ENCODE results near the gene DOCK11.
A peak's percentile ranks its signal among the peaks of the same experiment; 100 is the strongest.

DOCK11 gene

DNA sequence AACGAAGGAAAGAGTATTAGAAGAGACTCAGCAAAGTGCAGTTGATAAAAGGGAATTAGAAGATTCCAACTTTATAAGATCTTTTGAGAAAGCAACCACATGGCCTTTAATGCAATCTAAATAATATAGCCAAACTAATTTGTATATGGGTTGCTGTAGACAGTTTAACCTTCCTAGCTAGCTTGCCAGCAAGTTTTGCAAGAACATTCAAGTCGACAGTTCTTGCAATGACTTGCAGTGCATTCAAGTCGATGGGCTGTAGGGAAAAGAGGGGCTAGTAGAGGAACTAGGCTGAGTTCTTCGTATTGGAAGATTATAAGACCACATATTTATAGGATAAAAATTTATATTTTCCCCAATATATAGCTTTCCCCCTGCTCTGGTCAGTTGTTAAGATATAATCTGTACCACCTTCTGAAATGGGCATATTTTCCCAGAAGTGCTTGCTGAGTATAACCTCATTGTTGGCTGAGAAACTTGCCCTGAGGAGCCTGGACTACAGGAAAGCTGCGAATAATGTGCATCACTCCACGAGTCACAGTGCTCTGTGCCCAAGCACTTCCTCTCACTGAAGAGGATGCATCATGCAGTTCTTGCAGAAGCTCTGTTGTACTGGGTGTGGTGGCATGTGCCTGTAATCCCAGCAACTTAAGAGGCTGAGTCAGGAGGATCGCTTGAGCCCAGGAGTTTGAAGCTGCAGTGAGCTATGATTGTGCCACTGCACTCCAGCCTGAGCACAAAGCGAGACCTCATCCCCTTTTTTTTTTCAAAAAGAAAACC, 56.7 kb downstream of the DOCK11 start:
- peak; percentile 27 for DNase-seq (ENCODE audit: low read depth)
- no peak for TF ChIP-seq MYC (IDR thresholded peaks at IDR 0.05; ENCODE audit: low read depth, low read length)
- TF ChIP-seq, protein P1, sequence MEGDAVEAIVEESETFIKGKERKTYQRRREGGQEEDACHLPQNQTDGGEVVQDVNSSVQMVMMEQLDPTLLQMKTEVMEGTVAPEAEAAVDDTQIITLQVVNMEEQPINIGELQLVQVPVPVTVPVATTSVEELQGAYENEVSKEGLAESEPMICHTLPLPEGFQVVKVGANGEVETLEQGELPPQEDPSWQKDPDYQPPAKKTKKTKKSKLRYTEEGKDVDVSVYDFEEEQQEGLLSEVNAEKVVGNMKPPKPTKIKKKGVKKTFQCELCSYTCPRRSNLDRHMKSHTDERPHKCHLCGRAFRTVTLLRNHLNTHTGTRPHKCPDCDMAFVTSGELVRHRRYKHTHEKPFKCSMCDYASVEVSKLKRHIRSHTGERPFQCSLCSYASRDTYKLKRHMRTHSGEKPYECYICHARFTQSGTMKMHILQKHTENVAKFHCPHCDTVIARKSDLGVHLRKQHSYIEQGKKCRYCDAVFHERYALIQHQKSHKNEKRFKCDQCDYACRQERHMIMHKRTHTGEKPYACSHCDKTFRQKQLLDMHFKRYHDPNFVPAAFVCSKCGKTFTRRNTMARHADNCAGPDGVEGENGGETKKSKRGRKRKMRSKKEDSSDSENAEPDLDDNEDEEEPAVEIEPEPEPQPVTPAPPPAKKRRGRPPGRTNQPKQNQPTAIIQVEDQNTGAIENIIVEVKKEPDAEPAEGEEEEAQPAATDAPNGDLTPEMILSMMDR (IDR thresholded peaks at IDR 0.05; ENCODE audit: low read depth, low read length): no peak
- no peak overlapping the region for H3K4me3 ChIP-seq (ENCODE audit: low read depth, low read length)

DNA sequence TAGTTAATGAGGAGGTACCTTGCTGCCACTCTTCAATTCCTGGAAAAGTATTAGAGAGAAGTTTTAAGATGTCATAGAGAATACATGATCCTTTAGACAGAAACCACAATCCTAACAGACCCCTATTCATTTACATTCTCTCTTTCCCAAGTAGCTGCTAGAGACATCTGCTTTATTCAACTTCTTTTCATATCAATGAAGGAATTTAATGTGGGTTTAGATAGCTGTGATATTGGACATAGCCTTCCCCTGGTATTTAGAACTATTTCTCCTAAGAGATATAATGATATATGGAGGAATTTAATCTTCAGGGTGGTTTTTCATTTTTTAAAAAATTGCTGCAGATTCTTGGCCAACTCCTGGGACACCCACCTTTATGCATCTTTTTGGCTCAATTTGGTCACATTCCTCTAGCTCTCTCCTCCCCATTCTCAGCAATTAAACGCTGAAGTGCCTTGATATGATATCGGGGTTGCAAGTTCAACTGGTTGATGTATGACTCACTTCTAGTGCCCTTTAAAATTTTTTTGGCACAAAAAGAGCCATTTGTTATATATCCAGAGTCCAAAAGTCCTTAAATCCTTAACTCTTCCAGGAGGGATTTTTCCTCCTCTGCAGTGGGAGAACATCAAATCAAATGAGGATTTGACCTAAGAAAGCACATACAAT, 57.6 kb downstream of the DOCK11 start:
- DNase-seq (ENCODE audit: low read depth): no peak
- TF ChIP-seq, protein P2, sequence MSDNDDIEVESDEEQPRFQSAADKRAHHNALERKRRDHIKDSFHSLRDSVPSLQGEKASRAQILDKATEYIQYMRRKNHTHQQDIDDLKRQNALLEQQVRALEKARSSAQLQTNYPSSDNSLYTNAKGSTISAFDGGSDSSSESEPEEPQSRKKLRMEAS (IDR thresholded peaks at IDR 0.05; ENCODE audit: low read depth, low read length): no peak
- TF ChIP-seq POLR2A (IDR thresholded peaks at IDR 0.05; ENCODE audit: extremely low read depth, insufficient read length): no peak
- no peak for TF ChIP-seq MYC (IDR thresholded peaks at IDR 0.05; ENCODE audit: low read depth, low read length)
- TF ChIP-seq, protein P1 (IDR thresholded peaks at IDR 0.05; ENCODE audit: low read depth, low read length): no peak
- no peak overlapping the region for H3K4me3 ChIP-seq (ENCODE audit: low read depth, low read length)

DNA sequence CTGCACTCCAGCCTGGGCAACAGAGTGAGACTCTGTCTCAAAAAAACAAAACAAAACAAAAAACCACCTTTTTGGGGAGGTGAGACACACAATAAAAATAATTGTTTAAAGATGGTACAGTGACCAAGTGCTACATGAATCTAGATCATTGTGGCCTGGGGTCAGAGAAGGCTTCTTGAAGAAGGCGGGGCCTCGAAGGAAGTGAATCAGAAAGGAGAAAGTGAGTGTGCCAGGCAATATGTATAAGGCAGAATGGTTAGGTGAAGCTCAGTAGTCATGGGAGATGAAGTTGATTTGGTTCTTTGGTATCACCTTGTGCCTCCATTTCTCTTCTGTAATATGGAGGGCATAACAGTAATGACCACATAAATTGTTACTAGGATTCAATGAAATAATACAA, 58.9 kb downstream of the DOCK11 start:
- no peak for DNase-seq (ENCODE audit: low read depth)
- no peak for TF ChIP-seq POLR2A (IDR thresholded peaks at IDR 0.05; ENCODE audit: extremely low read depth, insufficient read length)
- TF ChIP-seq, protein P1 (IDR thresholded peaks at IDR 0.05; ENCODE audit: low read depth, low read length): no peak
- no peak for TF ChIP-seq MYC (IDR thresholded peaks at IDR 0.05; ENCODE audit: low read depth, low read length)
- TF ChIP-seq, protein P2 (IDR thresholded peaks at IDR 0.05; ENCODE audit: low read depth, low read length): no peak
- H3K4me3 ChIP-seq (ENCODE audit: low read depth, low read length): no peak overlapping the region

DNA sequence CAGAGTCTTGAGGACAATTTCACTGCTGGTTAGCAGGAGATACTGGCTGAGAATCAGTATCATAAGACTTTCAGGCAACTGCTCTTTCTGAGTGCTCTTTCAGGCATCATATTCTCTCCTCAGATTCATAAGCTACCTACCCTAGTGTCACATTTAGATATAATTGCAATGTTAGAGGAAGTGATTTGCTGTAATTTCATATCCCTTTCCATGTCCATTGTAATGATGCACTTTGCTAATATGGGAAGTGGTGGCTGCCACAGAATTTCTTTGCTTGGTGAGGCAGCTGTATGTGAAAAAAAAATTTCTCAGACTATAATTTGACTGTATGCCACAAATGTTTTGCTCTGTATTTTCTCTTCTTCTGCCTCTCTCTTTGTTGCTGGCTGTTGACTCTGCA, 63.3 kb downstream of the DOCK11 start:
- TF ChIP-seq POLR2A (IDR thresholded peaks at IDR 0.05; ENCODE audit: extremely low read depth, insufficient read length) (no peak), MYC (IDR thresholded peaks at IDR 0.05; ENCODE audit: low read depth, low read length) (no peak)
- TF ChIP-seq, protein P2 (IDR thresholded peaks at IDR 0.05; ENCODE audit: low read depth, low read length): no peak
- H3K4me3 ChIP-seq (ENCODE audit: low read depth, low read length): no peak overlapping the region
- no peak for DNase-seq (ENCODE audit: low read depth)

DNA sequence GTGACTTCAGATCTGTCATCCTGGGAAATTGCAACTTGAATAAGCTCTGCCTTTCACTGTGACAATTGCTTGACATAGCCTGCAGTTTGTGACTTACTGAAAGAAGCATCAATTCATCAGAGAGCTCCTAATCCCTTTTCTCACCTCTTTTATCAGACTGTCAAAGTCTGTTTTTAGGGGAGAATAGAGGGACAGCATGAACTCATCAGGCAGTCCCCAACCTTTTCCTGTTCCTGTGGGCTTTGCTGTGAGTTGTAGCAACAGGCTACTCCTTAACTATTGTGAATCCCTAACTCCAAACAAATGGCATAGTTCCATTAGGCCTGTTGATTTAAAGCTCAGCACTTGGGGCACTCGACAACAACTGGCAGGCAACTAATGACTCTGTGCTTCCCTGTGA, 64.9 kb downstream of the DOCK11 start:
- no peak for TF ChIP-seq POLR2A (IDR thresholded peaks at IDR 0.05; ENCODE audit: extremely low read depth, insufficient read length)
- H3K4me3 ChIP-seq (ENCODE audit: low read depth, low read length): no peak overlapping the region
- DNase-seq (ENCODE audit: low read depth): no peak

DNA sequence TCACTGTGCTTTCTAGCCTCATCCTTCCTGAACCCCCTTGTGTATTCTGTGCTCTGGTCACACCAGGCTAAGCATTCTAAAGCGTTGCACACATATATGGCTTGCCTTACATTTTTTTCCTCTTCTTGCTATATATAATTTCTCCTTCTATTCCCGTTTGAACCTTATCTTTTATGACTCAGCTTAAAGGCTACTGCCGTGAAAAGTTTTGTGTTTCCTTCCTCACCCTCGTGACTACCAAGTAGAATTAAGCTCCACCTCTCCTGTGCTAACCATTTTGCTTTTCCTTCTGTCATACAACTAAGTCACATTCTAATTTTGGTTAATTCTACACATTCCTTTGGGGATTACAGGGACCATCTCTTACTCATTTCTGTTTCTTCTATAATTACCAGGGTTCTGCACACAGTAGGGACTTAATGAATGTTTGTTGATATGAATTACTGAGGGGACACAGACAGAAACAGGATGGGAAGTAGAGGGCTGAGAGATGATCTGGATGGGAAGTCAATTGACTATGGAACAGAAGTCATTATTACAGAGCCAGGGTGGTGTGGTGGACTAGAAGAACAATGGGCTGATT, 67.1 kb downstream of the DOCK11 start:
- no peak for DNase-seq (ENCODE audit: low read depth)
- no peak for TF ChIP-seq POLR2A (IDR thresholded peaks at IDR 0.05; ENCODE audit: extremely low read depth, insufficient read length)
- TF ChIP-seq, protein P1 (IDR thresholded peaks at IDR 0.05; ENCODE audit: low read depth, low read length): no peak
- no peak for TF ChIP-seq MYC (IDR thresholded peaks at IDR 0.05; ENCODE audit: low read depth, low read length)
- TF ChIP-seq, protein P2 (IDR thresholded peaks at IDR 0.05; ENCODE audit: low read depth, low read length): no peak
- H3K4me3 ChIP-seq (ENCODE audit: low read depth, low read length): no peak overlapping the region

Data from NB4 (cell line).